NCI-H146 (cell line): ENCODE results near the gene HMMR.
A peak's percentile ranks its signal among the peaks of the same experiment; 100 is the strongest.
"Not testable (repeated sequence)": the region's sequence is repeated elsewhere in the genome, so short reads cannot be mapped to it uniquely, and the experiment has no call there.

Source experiments
- DNase-seq: peaks from one replicate; lab custom pipeline; 2025; lab: John Stamatoyannopoulos, UW

Gene HMMR

GRCh38 chr5:163460562-163461171 lies at the start of gene HMMR:
TSS of gene HMMR (plus strand) at chr5:163460632. CDS start at chr5:163460693, 61 bp downstream.
- peak; percentile 65 for DNase-seq

- peak; percentile 38 for DNase-seq
These were observed 44.8 kb upstream of the HMMR start for GRCh38 chr5:163415673-163416072.

- no peak for DNase-seq
These were observed 35.6 kb upstream of the HMMR start for GRCh38 chr5:163424836-163425235.

- not testable (repeated sequence) for DNase-seq
These were observed 34.3 kb upstream of the HMMR start for GRCh38 chr5:163426128-163426527.

GRCh38 chr5:163432544-163432943 lies 27.9 kb upstream of the HMMR start:
- no peak for DNase-seq

GRCh38 chr5:163433271-163433670 lies 27.2 kb upstream of the HMMR start:
- no peak for DNase-seq

- DNase-seq = no peak
These were observed 26.0 kb upstream of the HMMR start for GRCh38 chr5:163434401-163434866.

- DNase-seq = no peak
These were observed 23.9 kb upstream of the HMMR start for GRCh38 chr5:163436515-163436914.

GRCh38 chr5:163437011-163437308 lies 23.5 kb upstream of the HMMR start:
- no peak for DNase-seq

- peak; percentile 95 for DNase-seq
These were observed 22.9 kb upstream of the HMMR start, which contains the start of gene CCNG1 for GRCh38 chr5:163437309-163438182. TSS of gene CCNG1 (plus strand) at chr5:163437595. CDS start at chr5:163439257, 1,662 bp downstream.

- no peak for DNase-seq
These were observed 21.4 kb upstream of the HMMR start for GRCh38 chr5:163439092-163439425.

GRCh38 chr5:163440954-163441353 lies 19.5 kb upstream of the HMMR start:
- DNase-seq = no peak

GRCh38 chr5:163444526-163444925 lies 15.9 kb upstream of the HMMR start:
- DNase-seq = no peak

- DNase-seq = no peak
These were observed 15.1 kb upstream of the HMMR start for GRCh38 chr5:163445345-163445744.

GRCh38 chr5:163447191-163447590 lies 13.2 kb upstream of the HMMR start:
- DNase-seq = no peak

- no peak for DNase-seq
These were observed 12.6 kb upstream of the HMMR start for GRCh38 chr5:163447875-163448274.

GRCh38 chr5:163448491-163448890 lies 11.9 kb upstream of the HMMR start:
- no peak for DNase-seq

GRCh38 chr5:163451489-163451888 lies 8.9 kb upstream of the HMMR start:
- DNase-seq = no peak

- no peak for DNase-seq
These were observed 6.7 kb upstream of the HMMR start for GRCh38 chr5:163453705-163454104.

- DNase-seq = not testable (repeated sequence)
These were observed 5.0 kb upstream of the HMMR start for GRCh38 chr5:163455406-163455805.

GRCh38 chr5:163456029-163456589 lies 4.3 kb upstream of the HMMR start:
- no peak for DNase-seq

- DNase-seq = no peak
These were observed 3.6 kb upstream of the HMMR start for GRCh38 chr5:163456840-163457239.

- DNase-seq = no peak
These were observed 1.6 kb upstream of the HMMR start for GRCh38 chr5:163458778-163459385.
